GM23338 (cell line): ENCODE measurements around the gene EPHB2. TPM values are rescaled to one million over a fixed set of nuclear protein-coding genes. Genes with fewer than 3 reads are reported as not detected.

Experiments used
- ATAC-seq: fragments of 200-7000 bp; cut with Tn5 transposase; 3 replicates; pipeline ENCODE4 v1.9.1; 2020
- DNase-seq: peaks from one replicate; pipeline ENCODE4 v3.0.0-alpha.2; 2015; ENCODE audit warnings: low spot score
- H2AFZ ChIP-seq: fragments of 200-600 bp; sonication (generic); 2 replicates; pipeline ENCODE4 v1.8.0; 2016; ENCODE audit warnings: antibody characterized with exemption, mild to moderate bottlenecking, moderate library complexity
- H3F3A ChIP-seq: fragments of 200-600 bp; sonication (generic); replicated peaks from 2 replicates; pipeline ENCODE4 v1.8.0; 2017; ENCODE audit warnings: antibody characterized with exemption, mixed run types, low read depth
- H3K27ac ChIP-seq: fragments of 200-600 bp; sonication (generic); 2 replicates; pipeline ENCODE4 v1.6.1; 2016; ENCODE audit warnings: low read depth
- H3K27me3 ChIP-seq: fragments of 200-600 bp; sonication (generic); 2 replicates; pipeline ENCODE4 v1.8.0; 2016; ENCODE audit warnings: mild to moderate bottlenecking, mixed run types, moderate library complexity; ENCODE audit not compliant: insufficient read depth
- H3K36me3 ChIP-seq: fragments of 200-600 bp; sonication (generic); 2 replicates; pipeline ENCODE4 v1.8.0; 2016; ENCODE audit warnings: mild to moderate bottlenecking; ENCODE audit not compliant: insufficient read depth
- H3K4me1 ChIP-seq: fragments of 200-600 bp; sonication (generic); 2 replicates; pipeline ENCODE4 v1.8.0; 2016; ENCODE audit warnings: mild to moderate bottlenecking, moderate library complexity; ENCODE audit not compliant: insufficient read depth
- H3K4me2 ChIP-seq: fragments of 200-600 bp; sonication (generic); 2 replicates; pipeline ENCODE4 v1.7.1; 2017; ENCODE audit warnings: mixed run types
- H3K4me3 ChIP-seq: fragments of 200-600 bp; sonication (generic); 2 replicates; pipeline ENCODE4 v1.6.1; 2016; ENCODE audit warnings: mixed run types
- H3K79me2 ChIP-seq: fragments of 200-600 bp; sonication (generic); replicated peaks from 2 replicates; pipeline ENCODE4 v1.8.0; 2017; ENCODE audit warnings: mild to moderate bottlenecking; ENCODE audit not compliant: insufficient read depth
- H3K9me2 ChIP-seq: fragments of 200-600 bp; sonication (generic); 2 replicates; pipeline ENCODE4 v1.8.0; 2017; ENCODE audit not compliant: insufficient read depth
- H4K20me1 ChIP-seq: fragments of 200-600 bp; sonication (generic); replicated peaks from 2 replicates; pipeline ENCODE4 v1.8.0; 2017; ENCODE audit warnings: mild to moderate bottlenecking; ENCODE audit not compliant: insufficient read depth
- H3K27ac Mint-ChIP-seq: 2 replicates; pipeline ENCODE4 v1.8.0; 2020; ENCODE audit warnings: inconsistent platforms, mild to moderate bottlenecking, moderate library complexity, mixed read lengths
- H3K27me3 Mint-ChIP-seq: 3 replicates; pipeline ENCODE4 v1.8.0; 2022; ENCODE audit warnings: low read depth, mild to moderate bottlenecking, moderate library complexity, mixed read lengths, inconsistent platforms; ENCODE audit not compliant: insufficient read depth, poor library complexity
- H3K36me3 Mint-ChIP-seq: 3 replicates; pipeline ENCODE4 v1.8.0; 2021; ENCODE audit warnings: low read depth, mild to moderate bottlenecking, inconsistent platforms, moderate library complexity, mixed read lengths
- H3K4me1 Mint-ChIP-seq: 3 replicates; pipeline ENCODE4 v1.8.0; 2020; ENCODE audit warnings: mild to moderate bottlenecking, inconsistent platforms, mixed read lengths
- H3K4me3 Mint-ChIP-seq: 3 replicates; pipeline ENCODE4 v1.8.0; 2021; ENCODE audit warnings: moderate library complexity, mild to moderate bottlenecking, inconsistent platforms, mixed read lengths
- H3K9me3 Mint-ChIP-seq: 3 replicates; pipeline ENCODE4 v1.8.0; 2020; ENCODE audit warnings: moderate library complexity, mild to moderate bottlenecking, inconsistent platforms, mixed read lengths
- CREB1 ChIP-seq: fragments of 250-450 bp; sonication (Bioruptor Pico); IDR thresholded peaks from 2 replicates; pipeline ENCODE4 v1.5.0; 2020; ENCODE audit warnings: low read depth, mild to moderate bottlenecking, moderate library complexity
- CTCF ChIP-seq, 2 experiments: fragments of 200-600 bp in 1 of 2; sonication (generic) in 1 of 2; conservative IDR thresholded peaks; 2 replicates each; pipeline versions ENCODE4 v1.5.1 to v1.6.1; 2016 to 2017; ENCODE audit warnings: antibody characterized with exemption in 2 of 2, low read depth in 2 of 2, mild to moderate bottlenecking in 2 of 2, moderate library complexity in 1 of 2
- EZH2 ChIP-seq: fragments of 200-600 bp; sonication (generic); IDR thresholded peaks from one replicate; pipeline ENCODE4 v1.8.0; 2017; ENCODE audit warnings: antibody characterized with exemption, mild to moderate bottlenecking, low read depth; ENCODE audit not compliant: unreplicated experiment
- EZH2phosphoT487 ChIP-seq: fragments of 200-600 bp; sonication (generic); IDR thresholded peaks from one replicate; pipeline ENCODE4 v1.8.1; 2018; ENCODE audit warnings: antibody characterized with exemption; ENCODE audit not compliant: unreplicated experiment
- JUNB ChIP-seq: IDR thresholded peaks from one replicate; pipeline ENCODE4 v1.6.1; 2016; ENCODE audit warnings: antibody characterized with exemption; ENCODE audit not compliant: unreplicated experiment
- NANOG ChIP-seq: IDR thresholded peaks from 2 replicates; pipeline ENCODE4 v1.6.1; 2016; ENCODE audit warnings: antibody characterized with exemption, borderline replicate concordance
- ZNF114 ChIP-seq: fragments of 250-450 bp; sonication (Bioruptor Pico); IDR thresholded peaks from 2 replicates; pipeline ENCODE4 v1.5.0; 2020; ENCODE audit warnings: mild to moderate bottlenecking, moderate library complexity
- ZNF331 ChIP-seq: fragments of 250-450 bp; sonication (Bioruptor Pico); IDR thresholded peaks from 2 replicates; pipeline ENCODE4 v1.5.0; 2020; ENCODE audit warnings: low read depth, mild to moderate bottlenecking, moderate library complexity
- ZNF462 ChIP-seq: fragments of 250-450 bp; sonication (Bioruptor Pico); IDR thresholded peaks from 2 replicates; pipeline ENCODE4 v1.5.0; 2020; ENCODE audit warnings: mild to moderate bottlenecking, moderate library complexity
- polyA plus RNA-seq: library from polyadenylated mRNA; unstranded; fragments of >200 nt; fragmentation: Nextera tagmentation; extraction: Ambion mirVana; gene quantifications from 2 replicates; pipeline ENCODE4 v1.2.1, GENCODE V29; 2016
- total RNA-seq: library from RNA; depleted of rRNA; stranded (reverse); fragments of >200 nt; shearing (Covaris generic); gene quantifications from 2 replicates; pipeline ENCODE4 v1.2.3, GENCODE V29; 2014

EPHB2 gene
- total and polyA plus RNA-seq, 2 experiments from 2014 or later = 4.1 to 20.1 TPM

- Histone ChIP-seq H3K4me2 (no peak overlapping the region), H3K9me2 (no peaks in the 10 kb centered on the region)
- H3K27me3 Mint-ChIP-seq = peaks cover 8% of the 10 kb centered on the region
Measured at GRCh38 chr1:22861764-22862440, 151.3 kb downstream of the EPHB2 start.

GRCh38 chr1:22862752-22863151, 152.1 kb downstream of the EPHB2 start:
- Histone ChIP-seq H3K27me3 (no peaks in the 10 kb centered on the region), H3K4me1 (no peaks in the 10 kb centered on the region), H3K4me3 (no peak overlapping the region), H3K9me2 (no peaks in the 10 kb centered on the region), H3K4me2 (no peak overlapping the region), H4K20me1 (no peaks in the 10 kb centered on the region), H3F3A (no peaks in the 10 kb centered on the region), H2AFZ (no peak overlapping the region), H3K79me2 (no peaks in the 10 kb centered on the region), H3K27ac (no peak overlapping the region), H3K36me3 (no peaks in the 10 kb centered on the region)
- no peak overlapping the region for H3K4me3 Mint-ChIP-seq
- DNase-seq (no peak), ATAC-seq (no peak)
- H3K27ac Mint-ChIP-seq = no peak overlapping the region
- H3K4me1 Mint-ChIP-seq = peaks cover 3% of the 10 kb centered on the region; the same call in 1 of the 3 replicates
- no peaks in the 10 kb centered on the region; the same call in 2 of the 3 replicates for H3K36me3 Mint-ChIP-seq
- no peaks in the 10 kb centered on the region for H3K9me3 Mint-ChIP-seq
- peaks cover 7% of the 10 kb centered on the region for H3K27me3 Mint-ChIP-seq
- TF ChIP-seq ZNF462 (CRISPR knock-in tag) (no peak), EZH2phosphoT487 (no peak), ZNF331 (no peak), CREB1 (no peak), ZNF114 (CRISPR knock-in tag) (no peak), JUNB (no peak), NANOG (no peak), EZH2 (no peak)

More at GRCh38 chr1:22861764-22862440, 151.3 kb downstream of the EPHB2 start:
- DNase-seq (peak; percentile 56), ATAC-seq (peak; percentile 90)
- Mint-ChIP-seq H3K9me3 (no peaks in the 10 kb centered on the region), H3K27ac (no peak overlapping the region), H3K4me3 (no peak overlapping the region), H3K4me1 (peaks cover 3% of the 10 kb centered on the region; the same call in 1 of the 3 replicates), H3K36me3 (no peaks in the 10 kb centered on the region; the same call in 2 of the 3 replicates)
- H3K4me3 ChIP-seq = no peak overlapping the region
- H3F3A ChIP-seq = no peaks in the 10 kb centered on the region
- H3K4me1 ChIP-seq = no peaks in the 10 kb centered on the region
- H4K20me1 ChIP-seq = no peaks in the 10 kb centered on the region
- no peak overlapping the region for H3K27ac ChIP-seq
- H3K36me3 ChIP-seq = no peaks in the 10 kb centered on the region
- no peaks in the 10 kb centered on the region for H3K79me2 ChIP-seq
- H2AFZ ChIP-seq = no peak overlapping the region
- H3K27me3 ChIP-seq = no peaks in the 10 kb centered on the region
- peak; percentile 84 to 90 for TF ChIP-seq CTCF (conservative IDR thresholded peaks at IDR 0.05; ENCODE audit: low read depth in 2 of 2)
- TF ChIP-seq EZH2 = no peak
